Measurements from ENCODE around the gene UNC13B.

Gene UNC13B

DNA sequence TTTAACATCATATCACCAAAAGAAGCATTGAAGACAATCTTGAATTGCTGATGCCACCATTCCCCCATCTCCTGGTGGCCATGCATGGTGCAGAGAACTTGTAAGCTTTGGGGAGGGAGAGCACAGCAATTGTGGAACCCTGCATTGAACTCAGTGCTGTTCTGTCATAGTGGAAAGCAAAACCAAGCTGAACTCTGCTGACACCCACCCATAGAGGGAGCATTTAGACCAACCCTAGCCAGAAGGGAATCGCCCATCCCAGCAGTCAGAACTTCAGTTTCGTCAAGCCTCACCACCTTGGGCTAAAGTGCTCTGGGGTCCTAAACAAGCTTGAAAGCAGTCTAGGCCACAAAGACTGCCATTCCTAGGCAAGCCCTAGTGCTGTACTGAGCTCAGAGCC, 290.7 kb downstream of the UNC13B start:
- H3K36me3 ChIP-seq (ENCODE audit: control insufficient read depth, insufficient read depth, low read length) = no peaks in the 10 kb centered on the region
- H3K4me3 ChIP-seq (ENCODE audit: low read length) = no peak overlapping the region
- no peaks in the 10 kb centered on the region for H3K9me3 ChIP-seq (ENCODE audit: control insufficient read depth, insufficient read depth, low read length)
- no peaks in the 10 kb centered on the region for H3K4me1 ChIP-seq (ENCODE audit: control insufficient read depth, insufficient read depth, low read length)
- no CpG with 5 or more reads among the region's 2 CpGs for WGBS (ENCODE audit: insufficient coverage, insufficient read length)
- no peak for DNase-seq (ENCODE audit: low read depth, low spot score)
- no peak overlapping the region for H3K27ac ChIP-seq (ENCODE audit: low read length)
- no peaks in the 10 kb centered on the region for H3K27me3 ChIP-seq (ENCODE audit: control insufficient read depth, insufficient read depth, low read length)

GRCh38 chr9:35453786-35454185, 292.0 kb downstream of the UNC13B start:
- Histone ChIP-seq H3K9me3 (ENCODE audit: control insufficient read depth, insufficient read depth, low read length) (no peaks in the 10 kb centered on the region), H3K27me3 (ENCODE audit: control insufficient read depth, insufficient read depth, low read length) (no peaks in the 10 kb centered on the region), H3K4me3 (ENCODE audit: low read length) (no peak overlapping the region), H3K36me3 (ENCODE audit: control insufficient read depth, insufficient read depth, low read length) (no peaks in the 10 kb centered on the region), H3K4me1 (ENCODE audit: control insufficient read depth, insufficient read depth, low read length) (no peaks in the 10 kb centered on the region), H3K27ac (ENCODE audit: low read length) (no peak overlapping the region)
- DNase-seq (ENCODE audit: low read depth, low spot score) = no peak
- WGBS (ENCODE audit: insufficient coverage, insufficient read length) = no CpG with 5 or more reads among the region's 2 CpGs
